Measurements from ENCODE around the gene NPM3. TPM values are rescaled to one million over a fixed set of nuclear protein-coding genes. Genes with fewer than 3 reads are reported as not detected.

The NPM3 gene, protein sequence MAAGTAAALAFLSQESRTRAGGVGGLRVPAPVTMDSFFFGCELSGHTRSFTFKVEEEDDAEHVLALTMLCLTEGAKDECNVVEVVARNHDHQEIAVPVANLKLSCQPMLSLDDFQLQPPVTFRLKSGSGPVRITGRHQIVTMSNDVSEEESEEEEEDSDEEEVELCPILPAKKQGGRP
- polyA plus RNA-seq (2011; rRNA removed) = 31.5 and 41.5 TPM in 2 replicates
- 37.4 and 47.6 TPM in 2 replicates for polyA minus RNA-seq (2011; rRNA and poly(A)+ RNA removed)

DNA sequence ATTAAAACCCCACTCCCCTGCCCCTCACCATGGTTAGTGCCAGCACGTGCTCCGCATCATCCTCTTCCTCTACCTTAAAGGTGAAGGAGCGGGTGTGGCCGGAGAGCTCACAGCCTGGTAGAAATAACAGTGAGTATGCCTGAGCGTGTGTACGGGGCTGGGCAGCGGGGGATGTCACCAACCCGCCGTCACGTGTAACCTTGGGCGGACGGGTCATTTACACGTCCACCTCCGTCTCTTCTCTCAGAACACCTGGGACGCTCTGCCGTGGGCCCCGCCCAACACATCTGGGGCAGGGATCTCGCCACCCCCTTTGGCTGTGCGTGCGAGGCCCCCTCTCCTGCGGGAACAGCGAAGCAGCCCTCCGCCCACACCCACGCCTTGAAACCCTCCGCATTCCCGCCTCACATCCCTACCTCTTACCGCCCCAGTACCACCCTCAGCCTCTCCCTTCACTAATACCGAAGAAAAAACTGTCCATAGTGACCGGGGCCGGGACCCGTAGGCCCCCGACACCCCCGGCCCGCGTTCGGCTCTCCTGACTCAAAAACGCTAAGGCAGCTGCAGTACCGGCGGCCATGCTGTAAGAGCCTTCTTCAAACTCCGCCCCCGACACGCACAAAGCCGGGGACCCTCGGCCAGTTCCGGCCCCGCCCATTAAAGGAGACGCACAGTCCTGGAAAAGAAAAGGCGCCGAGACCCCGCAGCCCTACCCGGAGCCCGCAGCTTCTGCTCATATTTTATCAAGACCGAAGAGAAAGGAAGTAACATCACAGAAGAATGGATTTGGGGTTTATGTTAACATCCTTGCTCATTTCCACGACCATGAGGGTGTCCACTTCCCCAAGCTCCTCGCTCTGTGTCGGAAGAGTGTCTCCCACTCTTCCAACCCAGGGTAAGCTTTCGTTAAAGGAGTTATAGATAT, at the start of gene NPM3:
NPM3 (minus strand) TSS at position 636 of the 925 bp plus-strand sequence; CDS start at position 580, 56 bp downstream.
- CTCF ChIA-PET = interaction anchor here (0.6 to 6.1 kb wide), 8 partner anchors 12 to 571 kb away, joined by 3 to 127 read pairs (median 11); no protein-coding TSS in a partner anchor
- peak; percentile 29 for DNase-seq (ENCODE audit: low read depth, low spot score)
- POLR2A ChIA-PET = interaction anchor here (1.2 to 1.9 kb wide), 3 partner anchors 14 to 180 kb away, joined by 4 to 7 read pairs (median 6); partner anchors contain the start of gene OGA
- Histone ChIP-seq H3K27me3 (ENCODE audit: control insufficient read depth, insufficient read depth, low read length) (peaks cover 10% of the 10 kb centered on the region), H3K27ac (ENCODE audit: low read depth, low read length) (peak within 1 kb of the TSS; percentile 25), H3K9me3 (ENCODE audit: control insufficient read depth, insufficient read depth, low read length) (no peaks in the 10 kb centered on the region; the same call in 1 of the 2 replicates), H3K4me3 (ENCODE audit: low read depth, low read length) (peak within 1 kb of the TSS; percentile 94)
- TF ChIP-seq, protein P1, sequence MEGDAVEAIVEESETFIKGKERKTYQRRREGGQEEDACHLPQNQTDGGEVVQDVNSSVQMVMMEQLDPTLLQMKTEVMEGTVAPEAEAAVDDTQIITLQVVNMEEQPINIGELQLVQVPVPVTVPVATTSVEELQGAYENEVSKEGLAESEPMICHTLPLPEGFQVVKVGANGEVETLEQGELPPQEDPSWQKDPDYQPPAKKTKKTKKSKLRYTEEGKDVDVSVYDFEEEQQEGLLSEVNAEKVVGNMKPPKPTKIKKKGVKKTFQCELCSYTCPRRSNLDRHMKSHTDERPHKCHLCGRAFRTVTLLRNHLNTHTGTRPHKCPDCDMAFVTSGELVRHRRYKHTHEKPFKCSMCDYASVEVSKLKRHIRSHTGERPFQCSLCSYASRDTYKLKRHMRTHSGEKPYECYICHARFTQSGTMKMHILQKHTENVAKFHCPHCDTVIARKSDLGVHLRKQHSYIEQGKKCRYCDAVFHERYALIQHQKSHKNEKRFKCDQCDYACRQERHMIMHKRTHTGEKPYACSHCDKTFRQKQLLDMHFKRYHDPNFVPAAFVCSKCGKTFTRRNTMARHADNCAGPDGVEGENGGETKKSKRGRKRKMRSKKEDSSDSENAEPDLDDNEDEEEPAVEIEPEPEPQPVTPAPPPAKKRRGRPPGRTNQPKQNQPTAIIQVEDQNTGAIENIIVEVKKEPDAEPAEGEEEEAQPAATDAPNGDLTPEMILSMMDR (IDR thresholded peaks at IDR 0.05; ENCODE audit: low read depth, low read length) = no peak

DNA sequence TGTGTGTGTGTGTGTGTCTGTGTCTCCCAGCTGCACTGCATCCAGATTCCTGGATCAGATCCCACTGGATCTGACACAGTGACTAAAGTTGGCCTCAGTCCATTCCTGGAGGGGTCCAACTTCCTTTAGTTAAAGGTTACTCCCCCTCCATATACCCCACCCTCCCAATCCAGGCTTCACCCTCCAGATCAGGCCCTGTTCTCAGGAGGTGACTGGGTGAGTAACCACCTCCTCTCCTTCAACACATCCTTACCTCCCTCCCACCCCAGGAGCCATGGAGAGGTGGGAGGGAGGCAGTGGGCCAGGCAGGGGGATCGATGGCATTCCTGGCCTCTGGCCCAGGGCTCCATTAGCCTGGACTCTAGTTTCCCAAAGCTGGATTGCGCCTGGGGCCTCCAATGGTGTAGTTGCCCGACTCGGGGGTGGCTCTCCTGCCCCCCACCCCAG, 49.1 kb upstream of the NPM3 start:
- ChIA-PET POLR2A (no interaction called here), CTCF (interaction anchor here (0.7 kb wide), 1 partner anchor 9 kb away, joined by 8 read pairs; no protein-coding TSS in a partner anchor)
- H3K27me3 ChIP-seq (ENCODE audit: control insufficient read depth, insufficient read depth, low read length) = no peaks in the 10 kb centered on the region
- H3K27ac ChIP-seq (ENCODE audit: low read depth, low read length) = no peak overlapping the region
- DNase-seq (ENCODE audit: low read depth, low spot score) = no peak
- no peaks in the 10 kb centered on the region; the same call in 1 of the 2 replicates for H3K9me3 ChIP-seq (ENCODE audit: control insufficient read depth, insufficient read depth, low read length)
- no peak overlapping the region for H3K4me3 ChIP-seq (ENCODE audit: low read depth, low read length)
- TF ChIP-seq, protein P1 (IDR thresholded peaks at IDR 0.05; ENCODE audit: low read depth, low read length) = no peak

DNA sequence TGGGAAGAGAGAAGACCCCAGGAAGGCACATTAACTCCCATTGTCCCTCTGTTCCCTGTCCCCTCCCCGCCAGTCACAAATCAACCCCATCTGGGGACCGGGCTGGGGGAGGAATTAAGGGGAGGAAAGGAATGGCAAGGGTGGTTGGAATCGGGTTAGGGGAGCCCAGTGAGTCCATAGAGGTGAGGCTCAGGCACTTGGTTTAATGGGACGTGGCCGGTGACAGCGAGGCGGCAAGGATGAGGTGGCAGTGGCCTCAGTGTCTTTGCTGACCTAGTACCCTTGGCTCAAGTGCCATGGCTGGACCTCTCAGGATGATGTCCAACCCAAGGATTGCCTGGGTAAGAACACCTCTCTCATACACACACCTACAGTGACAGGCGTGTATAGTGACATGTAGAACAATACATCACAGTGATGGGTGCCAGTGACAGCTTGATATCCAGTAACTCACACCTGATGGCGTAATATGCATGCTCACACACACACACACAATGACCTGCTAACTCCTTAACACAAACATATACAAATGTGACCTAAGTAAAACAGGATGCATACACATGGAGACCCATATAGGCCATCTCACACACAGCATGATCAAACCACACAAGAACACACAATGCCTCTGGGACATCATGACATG, 48.0 kb upstream of the NPM3 start:
- CTCF ChIA-PET = no interaction called here
- no peak for DNase-seq (ENCODE audit: low read depth, low spot score)
- H3K27me3 ChIP-seq (ENCODE audit: control insufficient read depth, insufficient read depth, low read length) = no peaks in the 10 kb centered on the region
- no peaks in the 10 kb centered on the region; the same call in 1 of the 2 replicates for H3K9me3 ChIP-seq (ENCODE audit: control insufficient read depth, insufficient read depth, low read length)
- POLR2A ChIA-PET = interaction anchor here (1.0 kb wide), 1 partner anchor 13 kb away, joined by 3 read pairs; the partner anchor contains the start of gene OGA
- H3K4me3 ChIP-seq (ENCODE audit: low read depth, low read length) = peak overlapping the region; percentile 55
- TF ChIP-seq, protein P1 (IDR thresholded peaks at IDR 0.05; ENCODE audit: low read depth, low read length) = no peak
- peak overlapping the region; percentile 57 for H3K27ac ChIP-seq (ENCODE audit: low read depth, low read length)

DNA sequence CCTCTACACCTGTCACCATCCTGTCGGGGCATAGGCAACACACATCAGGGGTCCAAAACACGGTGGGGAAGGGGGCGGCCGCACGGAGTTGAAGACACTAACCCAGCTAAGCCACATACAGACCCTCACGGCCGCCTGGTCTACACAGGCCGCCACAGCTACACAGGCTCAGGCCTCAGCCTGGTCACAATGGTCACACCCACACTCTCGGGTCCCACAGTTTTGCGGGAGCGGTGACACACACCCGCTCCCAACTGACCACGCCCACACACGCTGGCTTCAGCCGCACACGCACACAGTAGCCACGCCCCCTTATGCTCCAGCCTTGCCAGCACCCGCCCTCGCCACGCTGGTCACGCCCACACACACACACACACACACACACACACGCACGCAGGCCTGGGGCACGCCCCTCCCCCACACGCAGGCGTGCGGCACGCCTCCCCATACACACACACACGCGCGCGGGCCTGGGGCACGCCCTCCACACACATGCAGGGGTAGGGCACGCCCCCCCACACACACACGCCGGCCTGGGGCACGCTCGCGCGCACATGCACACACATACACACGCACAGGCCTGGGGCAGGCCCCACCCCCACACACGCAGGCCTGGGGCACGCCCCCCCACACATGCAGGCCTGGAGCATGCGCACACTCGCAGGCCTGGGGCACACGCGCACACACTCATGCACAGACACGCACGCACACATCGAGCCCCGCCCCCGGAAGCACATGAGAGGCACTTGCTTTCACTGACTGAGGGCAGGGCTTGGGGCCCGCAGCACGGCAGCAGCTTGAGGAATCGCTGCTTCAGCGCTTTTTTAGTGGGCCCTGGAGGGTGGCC, 47.3 kb upstream of the NPM3 start:
- H3K9me3 ChIP-seq (ENCODE audit: control insufficient read depth, insufficient read depth, low read length) = no peaks in the 10 kb centered on the region; the same call in 1 of the 2 replicates
- DNase-seq (ENCODE audit: low read depth, low spot score) = peak; percentile 78
- ChIA-PET POLR2A (interaction anchor here (1.0 to 1.5 kb wide), 2 partner anchors 12 kb away, joined by 3 to 5 read pairs; partner anchors contain the start of gene OGA), CTCF (no interaction called here)
- TF ChIP-seq, protein P1 (IDR thresholded peaks at IDR 0.05; ENCODE audit: low read depth, low read length) = no peak
- no peaks in the 10 kb centered on the region for H3K27me3 ChIP-seq (ENCODE audit: control insufficient read depth, insufficient read depth, low read length)
- peak overlapping the region; percentile 55 for H3K4me3 ChIP-seq (ENCODE audit: low read depth, low read length)
- peak overlapping the region; percentile 57 for H3K27ac ChIP-seq (ENCODE audit: low read depth, low read length)
